Adipocyte (in vitro differentiated cells): ENCODE measurements around the gene OR10H5.
"Not testable (repeated sequence)": the region's sequence is repeated elsewhere in the genome, so short reads cannot be mapped to it uniquely, and the experiment has no call there.

Experiments used
- DNase-seq: peaks from one replicate; pipeline ENCODE4 v3.0.0-alpha.2; 2015; ENCODE audit warnings: low read depth
- H3K27me3 ChIP-seq: replicated peaks from 2 replicates; pipeline ENCODE4 v1.7.0; 2013; ENCODE audit warnings: mild to moderate bottlenecking, low read length, moderate library complexity; ENCODE audit not compliant: control insufficient read depth, insufficient read depth
- H3K36me3 ChIP-seq: 2 replicates; pipeline ENCODE4 v1.7.0; 2013; ENCODE audit warnings: low read length, mild to moderate bottlenecking, moderate library complexity; ENCODE audit not compliant: control insufficient read depth, insufficient read depth, severe bottlenecking
- H3K4me1 ChIP-seq: 2 replicates; pipeline ENCODE4 v1.7.0; 2013; ENCODE audit warnings: mild to moderate bottlenecking, low read length, moderate library complexity; ENCODE audit not compliant: control insufficient read depth, insufficient read depth
- H3K4me3 ChIP-seq: 2 replicates; pipeline ENCODE4 v1.7.0; 2013; ENCODE audit warnings: mild to moderate bottlenecking, low read length, moderate library complexity
- H3K9ac ChIP-seq: 2 replicates; pipeline ENCODE4 v1.7.0; 2013; ENCODE audit warnings: mild to moderate bottlenecking, low read length, moderate library complexity
- H3K9me3 ChIP-seq: 2 replicates; pipeline ENCODE4 v1.7.0; 2013; ENCODE audit warnings: mild to moderate bottlenecking, low read length, moderate library complexity; ENCODE audit not compliant: control insufficient read depth

OR10H5 gene

DNA sequence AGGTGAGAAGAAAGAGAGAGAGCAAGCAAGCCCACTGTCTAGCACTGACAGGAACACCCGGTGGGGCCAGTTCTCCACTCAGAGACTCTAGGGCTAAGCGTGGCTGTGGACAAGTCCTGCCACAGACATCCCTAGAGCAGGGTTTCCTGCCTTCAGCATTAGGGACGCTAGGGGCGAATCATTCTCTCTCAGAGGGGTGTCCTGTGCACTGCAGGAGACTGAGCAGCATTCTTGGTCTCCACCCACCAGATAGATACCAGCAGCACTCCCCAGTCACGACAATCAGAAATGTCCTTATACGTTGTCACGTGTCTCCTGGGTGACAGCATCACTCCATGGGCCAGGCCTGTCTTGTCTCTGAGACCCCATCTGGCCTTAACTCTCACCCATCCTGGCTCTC is 26.5 kb downstream of the OR10H5 start:
- DNase-seq: no peak

DNA sequence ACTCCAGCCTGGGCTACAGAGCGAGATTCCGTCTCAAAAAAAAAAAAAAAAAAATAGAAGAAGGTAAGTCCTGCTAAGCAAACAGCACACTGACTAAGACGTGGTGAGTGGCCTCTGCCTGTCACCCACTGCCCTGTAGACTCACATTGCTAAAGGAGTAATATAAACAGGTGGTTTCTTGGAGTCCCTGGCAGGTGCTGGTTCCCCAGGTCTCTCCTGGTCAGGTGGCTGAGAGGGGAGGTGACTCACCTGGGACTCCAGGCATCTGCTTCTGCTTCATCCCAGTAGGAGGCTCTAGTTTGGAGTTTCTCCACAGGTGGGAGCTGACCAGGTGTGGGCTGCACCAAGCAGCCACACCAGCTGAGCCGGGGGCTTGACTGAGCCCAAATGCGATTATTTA is 27.8 kb downstream of the OR10H5 start, which contains the start of gene OR10H1:
Gene OR10H1, minus strand, starts transcription at position 359 of the 400 bp plus-strand sequence. CDS start 7,627 bp downstream, outside the sequence.
- no peak within 1 kb of the TSS for H3K4me3 ChIP-seq
- no peaks in the 10 kb centered on the region for H3K9me3 ChIP-seq
- H3K4me1 ChIP-seq: no peaks in the 10 kb centered on the region
- no peaks in the 10 kb centered on the region for H3K36me3 ChIP-seq
- no peak for DNase-seq
- H3K27me3 ChIP-seq: peaks cover 29% of the 10 kb centered on the region
- H3K9ac ChIP-seq: no peak within 1 kb of the TSS

More for the DNA sequence above, 26.5 kb downstream of the OR10H5 start:
- no peaks in the 10 kb centered on the region for H3K9me3 ChIP-seq
- peaks cover 29% of the 10 kb centered on the region for H3K27me3 ChIP-seq
- no peaks in the 10 kb centered on the region for H3K36me3 ChIP-seq
- H3K4me1 ChIP-seq: no peaks in the 10 kb centered on the region
- H3K9ac ChIP-seq: no peak overlapping the region
- no peak overlapping the region for H3K4me3 ChIP-seq

DNA sequence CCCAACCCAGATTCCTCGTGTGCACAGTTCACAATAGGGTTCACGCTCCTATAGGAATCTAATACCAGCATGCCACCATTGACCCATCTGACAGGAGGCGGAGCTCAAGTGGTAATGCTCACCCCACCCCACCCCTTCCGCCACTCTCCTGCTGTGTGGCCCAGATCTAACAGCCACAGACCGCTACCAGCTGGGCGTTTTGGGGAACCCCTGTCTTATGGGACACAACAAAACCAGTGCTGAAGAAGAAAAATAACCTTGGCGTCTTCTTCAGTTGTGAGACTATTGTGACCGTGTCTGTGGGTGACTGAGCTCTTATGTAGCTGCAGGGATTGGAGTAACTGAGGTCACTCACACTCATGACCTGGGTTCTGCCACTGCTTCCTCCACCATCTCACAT is 33.2 kb downstream of the OR10H5 start:
- Histone ChIP-seq H3K4me3 (no peak overlapping the region), H3K9me3 (no peaks in the 10 kb centered on the region), H3K27me3 (no peaks in the 10 kb centered on the region), H3K36me3 (no peaks in the 10 kb centered on the region), H3K4me1 (no peaks in the 10 kb centered on the region), H3K9ac (no peak overlapping the region)
- DNase-seq: no peak

DNA sequence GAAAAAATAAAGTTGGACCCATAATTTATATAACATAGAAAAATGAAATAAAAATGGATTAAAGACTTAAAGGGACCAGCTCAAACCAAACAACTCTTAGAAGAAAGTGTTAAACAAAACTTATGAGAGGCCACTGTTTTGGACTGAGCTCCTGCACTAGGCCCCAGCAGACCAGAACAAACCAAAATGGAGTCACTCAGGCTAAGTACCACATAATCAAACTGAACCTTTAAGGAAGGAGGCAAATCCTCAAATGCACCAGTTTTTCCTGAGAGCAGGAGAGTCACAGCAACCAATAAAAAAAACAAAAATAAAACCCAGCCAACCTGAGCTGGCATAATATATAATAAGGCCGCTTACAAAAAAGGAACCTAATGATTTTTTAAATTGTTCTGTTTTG is 38.3 kb downstream of the OR10H5 start:
- no peaks in the 10 kb centered on the region for H3K36me3 ChIP-seq
- H3K9me3 ChIP-seq: no peaks in the 10 kb centered on the region
- no peak overlapping the region for H3K9ac ChIP-seq
- H3K27me3 ChIP-seq: peaks cover 6% of the 10 kb centered on the region
- no peak overlapping the region for H3K4me3 ChIP-seq
- H3K4me1 ChIP-seq: no peaks in the 10 kb centered on the region
- no peak for DNase-seq

DNA sequence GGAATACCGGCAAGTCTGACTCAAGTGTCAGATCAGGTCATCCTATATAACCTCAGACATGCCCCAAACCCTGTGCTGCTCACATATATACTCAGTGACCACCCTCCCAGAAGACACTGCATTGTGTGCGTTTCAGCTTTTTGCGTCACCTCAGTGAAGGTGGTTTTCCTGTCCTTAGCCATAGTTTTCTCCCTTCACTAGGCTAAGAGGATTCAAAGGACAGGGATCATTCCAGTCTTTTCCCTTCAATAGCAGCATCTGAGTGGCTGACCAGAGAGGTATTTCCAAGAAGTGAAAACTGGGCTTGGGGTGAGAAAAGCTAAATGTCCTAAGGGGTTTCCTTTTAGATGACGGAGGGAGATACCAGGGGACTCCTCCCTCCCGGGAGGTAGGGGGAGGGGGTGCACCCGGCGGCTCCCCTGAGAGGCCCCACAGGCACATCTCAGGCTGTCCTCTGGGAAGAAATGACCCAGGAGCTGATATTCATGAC is 40.7 kb downstream of the OR10H5 start:
- no peaks in the 10 kb centered on the region for H3K4me1 ChIP-seq
- H3K27me3 ChIP-seq: peaks cover 6% of the 10 kb centered on the region
- no peak overlapping the region for H3K4me3 ChIP-seq
- H3K9ac ChIP-seq: no peak overlapping the region
- H3K9me3 ChIP-seq: no peaks in the 10 kb centered on the region
- no peaks in the 10 kb centered on the region for H3K36me3 ChIP-seq
- no peak for DNase-seq

- H3K27me3 ChIP-seq, H3K36me3 ChIP-seq, H3K4me1 ChIP-seq, H3K9me3 ChIP-seq, DNase-seq, H3K4me3 ChIP-seq, H3K9ac ChIP-seq: not testable (repeated sequence)
These were observed 41.3 kb downstream of the OR10H5 start for GRCh38 chr19:15828611-15829305.

- H3K4me3 ChIP-seq: no peak overlapping the region
- H3K9me3 ChIP-seq: no peaks in the 10 kb centered on the region
- peaks cover 6% of the 10 kb centered on the region for H3K27me3 ChIP-seq
- no peak overlapping the region for H3K9ac ChIP-seq
- no peak for DNase-seq
- H3K36me3 ChIP-seq: no peaks in the 10 kb centered on the region
- no peaks in the 10 kb centered on the region for H3K4me1 ChIP-seq
These were observed 41.8 kb downstream of the OR10H5 start for GRCh38 chr19:15829306-15829698.

DNA sequence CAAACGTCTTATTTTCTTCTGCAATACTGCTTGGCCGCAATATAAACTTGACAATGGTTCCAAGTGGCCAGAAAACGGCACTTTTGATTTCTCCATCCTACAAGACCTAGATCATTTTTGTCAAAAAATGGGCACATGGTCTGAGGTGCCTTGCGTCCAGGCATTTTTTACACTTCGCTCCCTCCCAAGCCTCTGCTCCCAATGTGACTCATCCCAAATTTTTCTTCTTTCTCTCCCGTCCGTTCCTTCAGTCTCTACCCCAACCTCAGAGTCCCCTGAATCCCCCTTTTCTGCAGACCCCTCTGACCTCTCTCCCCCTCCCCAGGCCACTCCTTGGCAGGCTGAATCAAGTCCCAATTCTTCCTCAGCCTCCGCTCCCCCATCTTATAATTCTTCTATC is 42.3 kb downstream of the OR10H5 start:
- Histone ChIP-seq H3K9ac (no peak overlapping the region), H3K4me1 (no peaks in the 10 kb centered on the region), H3K9me3 (no peaks in the 10 kb centered on the region), H3K4me3 (no peak overlapping the region), H3K27me3 (peaks cover 9% of the 10 kb centered on the region), H3K36me3 (no peaks in the 10 kb centered on the region)
- no peak for DNase-seq

DNA sequence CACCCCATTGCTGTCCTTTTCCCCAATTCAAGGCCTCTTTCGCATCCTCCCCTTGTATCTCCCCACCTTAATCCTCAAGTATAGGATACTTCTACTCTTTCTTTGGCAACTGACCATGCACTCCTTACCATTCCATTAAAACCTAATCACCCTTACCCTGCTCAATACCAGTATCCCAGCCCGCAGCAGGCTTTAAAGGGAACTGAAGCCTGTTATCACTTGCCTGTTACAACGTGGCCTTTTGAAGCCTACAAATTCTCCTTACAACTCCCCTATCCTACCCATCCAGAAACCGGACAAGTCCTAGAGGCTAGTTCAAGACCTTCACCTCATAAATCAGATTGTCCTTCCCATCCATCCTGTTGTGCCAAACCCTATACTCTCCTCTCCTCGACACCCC is 44.2 kb downstream of the OR10H5 start:
- H3K4me1 ChIP-seq: peaks cover 5% of the 10 kb centered on the region
- no peaks in the 10 kb centered on the region for H3K9me3 ChIP-seq
- DNase-seq: no peak
- no peak overlapping the region for H3K4me3 ChIP-seq
- H3K36me3 ChIP-seq: no peaks in the 10 kb centered on the region
- peaks cover 11% of the 10 kb centered on the region for H3K27me3 ChIP-seq
- no peak overlapping the region for H3K9ac ChIP-seq

DNA sequence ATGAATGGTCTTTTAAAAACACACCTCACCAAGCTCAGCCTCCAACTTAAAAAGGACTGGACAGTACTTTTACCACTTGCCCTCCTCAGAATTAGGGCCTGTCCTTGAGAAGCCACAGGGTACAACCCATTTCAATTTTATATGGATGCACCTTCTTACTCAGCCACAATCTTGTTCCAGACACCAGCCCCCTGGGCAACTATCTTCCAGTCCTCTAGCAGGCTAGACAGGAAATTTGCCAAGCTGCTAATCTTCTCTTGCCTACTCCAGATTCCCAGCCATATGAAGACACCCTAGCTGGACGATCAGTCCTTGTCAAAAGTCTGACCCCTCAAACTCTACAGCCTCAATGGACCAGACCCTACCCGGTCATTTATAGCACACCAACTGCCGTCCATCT is 46.8 kb downstream of the OR10H5 start:
- H3K9me3 ChIP-seq, H3K36me3 ChIP-seq, H3K27me3 ChIP-seq, H3K4me3 ChIP-seq, DNase-seq, H3K4me1 ChIP-seq, H3K9ac ChIP-seq: not testable (repeated sequence)

GRCh38 chr19:15835565-15836329 is 48.3 kb downstream of the OR10H5 start:
- not testable (repeated sequence) for H3K27me3 ChIP-seq, H3K36me3 ChIP-seq, H3K9me3 ChIP-seq, H3K4me1 ChIP-seq, DNase-seq
- Histone ChIP-seq H3K9ac (peak overlapping the region; percentile 94), H3K4me3 (peak overlapping the region; percentile 88)
